ENCODE results near the gene TNFAIP8. TPM values are rescaled to one million over a fixed set of nuclear protein-coding genes. Genes with fewer than 3 reads are reported as not detected.
A peak's percentile ranks its signal among the peaks of the same experiment; 100 is the strongest.

TNFAIP8 gene
- total and polyA plus RNA-seq, 8 donors: 5.7 to 14.2 (median 8.4) TPM

DNA sequence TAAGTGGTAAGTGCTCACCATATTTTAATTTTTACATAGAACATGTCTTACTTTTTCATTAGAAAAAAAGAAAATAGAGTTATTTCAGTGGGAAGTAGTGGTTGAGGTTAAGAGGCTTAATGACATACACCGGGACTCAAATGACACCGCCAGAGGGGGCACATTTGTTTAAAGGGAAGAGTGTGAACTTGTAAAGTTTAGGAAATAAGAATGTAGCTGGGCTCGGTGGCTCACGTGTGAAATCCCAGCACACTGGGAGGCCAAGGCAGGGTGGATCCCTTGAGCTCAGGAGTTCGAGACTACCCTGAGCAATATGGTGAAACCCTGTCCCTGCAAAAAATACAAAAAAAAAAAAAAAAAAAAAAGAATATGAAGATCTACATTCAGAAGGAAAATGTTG lies 43.4 kb upstream of the TNFAIP8 start:
- 94 to 97% methylated on average over 5 of the region's 5 CpGs for WGBS, 2 donors
- TF ChIP-seq, protein P1, sequence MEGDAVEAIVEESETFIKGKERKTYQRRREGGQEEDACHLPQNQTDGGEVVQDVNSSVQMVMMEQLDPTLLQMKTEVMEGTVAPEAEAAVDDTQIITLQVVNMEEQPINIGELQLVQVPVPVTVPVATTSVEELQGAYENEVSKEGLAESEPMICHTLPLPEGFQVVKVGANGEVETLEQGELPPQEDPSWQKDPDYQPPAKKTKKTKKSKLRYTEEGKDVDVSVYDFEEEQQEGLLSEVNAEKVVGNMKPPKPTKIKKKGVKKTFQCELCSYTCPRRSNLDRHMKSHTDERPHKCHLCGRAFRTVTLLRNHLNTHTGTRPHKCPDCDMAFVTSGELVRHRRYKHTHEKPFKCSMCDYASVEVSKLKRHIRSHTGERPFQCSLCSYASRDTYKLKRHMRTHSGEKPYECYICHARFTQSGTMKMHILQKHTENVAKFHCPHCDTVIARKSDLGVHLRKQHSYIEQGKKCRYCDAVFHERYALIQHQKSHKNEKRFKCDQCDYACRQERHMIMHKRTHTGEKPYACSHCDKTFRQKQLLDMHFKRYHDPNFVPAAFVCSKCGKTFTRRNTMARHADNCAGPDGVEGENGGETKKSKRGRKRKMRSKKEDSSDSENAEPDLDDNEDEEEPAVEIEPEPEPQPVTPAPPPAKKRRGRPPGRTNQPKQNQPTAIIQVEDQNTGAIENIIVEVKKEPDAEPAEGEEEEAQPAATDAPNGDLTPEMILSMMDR (IDR thresholded peaks at IDR 0.05): no peak
- Histone ChIP-seq H3K9me3 (no peaks in the 10 kb centered on the region), H3K27me3 (no peaks in the 10 kb centered on the region), H3K4me1 (peaks cover 0 to 19% (median 4%) of the 10 kb centered on the region in 3 donors), H3K4me3 (no peak overlapping the region), H3K36me3 (no peaks in the 10 kb centered on the region), H3K27ac (no peak overlapping the region)
- ATAC-seq: no peak
- intact Hi-C loops (cut with DNase I): no loop called here
- DNase-seq: no peak
- FAIRE-seq: no peak

DNA sequence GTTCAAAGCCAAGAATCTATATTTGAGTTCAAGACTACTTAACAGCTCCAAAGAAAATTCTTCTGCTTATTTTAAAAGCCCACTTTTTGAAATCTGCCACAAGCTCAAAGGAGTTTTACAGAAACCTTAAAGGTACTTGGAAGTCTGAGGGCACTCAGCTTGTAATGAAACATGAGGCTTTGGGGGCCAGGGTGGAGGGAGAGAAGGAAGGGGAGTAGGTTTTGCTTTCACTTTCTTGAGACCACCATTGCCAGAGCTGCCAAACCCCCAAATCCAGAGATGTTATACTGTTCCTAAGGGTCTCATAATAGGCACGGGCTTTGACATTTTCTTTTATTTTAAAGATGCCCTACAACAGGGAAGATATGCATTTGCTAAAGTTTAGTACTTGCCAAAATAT lies 42.6 kb upstream of the TNFAIP8 start:
- no peaks in the 10 kb centered on the region for H3K9me3 ChIP-seq
- no peak overlapping the region for H3K4me3 ChIP-seq
- no peaks in the 10 kb centered on the region for H3K36me3 ChIP-seq
- H3K4me1 ChIP-seq: peaks cover 0 to 13% (median 0%) of the 10 kb centered on the region in 3 donors
- DNase-seq: no peak
- TF ChIP-seq, protein P1 (IDR thresholded peaks at IDR 0.05): no peak
- no peak for FAIRE-seq
- intact Hi-C loops (cut with DNase I): no loop called here
- WGBS, 2 donors: 83 to 97% methylated on average over 1 of the region's 1 CpG
- H3K27me3 ChIP-seq: no peaks in the 10 kb centered on the region
- no peak overlapping the region for H3K27ac ChIP-seq
- ATAC-seq: no peak

DNA sequence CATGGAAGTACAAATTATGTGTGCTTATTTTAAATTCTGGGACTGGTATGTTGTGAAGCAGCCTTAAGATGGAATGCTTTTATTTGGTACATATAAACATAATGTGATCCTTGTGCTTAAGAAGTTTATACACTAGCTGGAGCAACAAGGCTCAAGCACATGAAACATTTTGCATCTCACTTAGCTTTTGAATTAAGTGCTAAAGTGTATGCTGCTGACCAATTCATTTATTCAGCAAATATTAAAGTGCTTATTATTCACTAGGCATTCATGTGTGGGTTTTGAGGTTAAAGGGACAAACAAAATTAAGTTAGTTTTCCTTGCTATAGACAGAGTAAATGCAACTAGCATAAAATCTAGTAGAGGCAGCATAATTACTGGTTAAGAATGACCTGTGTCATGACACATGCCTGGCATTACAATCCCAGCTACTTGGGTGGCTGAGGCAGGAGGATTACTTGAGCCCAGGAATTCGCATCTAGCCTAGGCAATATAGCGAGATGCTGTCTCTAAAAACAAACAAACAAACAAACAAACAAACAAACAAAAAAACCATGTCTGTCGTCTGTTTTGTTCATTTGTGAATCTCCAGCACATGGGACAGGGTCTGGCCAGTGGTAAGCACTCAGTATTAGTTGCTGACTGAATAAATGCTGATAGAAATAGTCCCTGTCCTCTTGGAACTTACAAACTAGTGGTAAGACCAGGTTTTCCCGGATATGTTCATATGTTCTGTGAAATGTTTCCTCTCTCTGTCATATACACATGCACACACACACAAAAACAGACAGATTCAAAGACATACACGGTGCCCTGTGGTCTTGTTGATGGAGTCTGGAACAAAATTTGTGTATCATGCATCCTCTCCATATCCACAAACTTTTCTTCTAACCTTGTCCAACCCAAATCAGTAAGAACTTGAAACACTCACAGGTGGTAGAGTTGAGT lies 41.9 kb upstream of the TNFAIP8 start:
- H3K4me3 ChIP-seq: no peak overlapping the region
- TF ChIP-seq, protein P1 (IDR thresholded peaks at IDR 0.05): no peak
- intact Hi-C loops (cut with DNase I): no loop called here
- no peaks in the 10 kb centered on the region for H3K36me3 ChIP-seq
- H3K4me1 ChIP-seq: peaks cover 0 to 10% (median 0%) of the 10 kb centered on the region in 3 donors
- H3K9me3 ChIP-seq: no peaks in the 10 kb centered on the region
- DNase-seq (no peak), ATAC-seq (no peak), FAIRE-seq (no peak)
- H3K27ac ChIP-seq: no peak overlapping the region
- H3K27me3 ChIP-seq: no peaks in the 10 kb centered on the region
- WGBS, 2 donors: 72 to 82% methylated on average over 5 of the region's 5 CpGs

- H3K36me3 ChIP-seq: no peaks in the 10 kb centered on the region
- ATAC-seq (peak; percentile 62 to 85 (median 81)), FAIRE-seq (no peak), DNase-seq (peak in 1 of 6 donors; percentile 44)
- 4 to 6% methylated on average over 2 of the region's 2 CpGs for WGBS, 2 donors
- intact Hi-C loops (cut with DNase I): no loop called here
- peak overlapping the region in 1 of 4 donors; percentile 37 for H3K27ac ChIP-seq
- no peaks in the 10 kb centered on the region for H3K9me3 ChIP-seq
- H3K4me3 ChIP-seq: no peak overlapping the region
- TF ChIP-seq, protein P1 (IDR thresholded peaks at IDR 0.05): no peak
- H3K4me1 ChIP-seq: peaks cover 0 to 10% (median 0%) of the 10 kb centered on the region in 3 donors
- H3K27me3 ChIP-seq: no peaks in the 10 kb centered on the region
Measured at GRCh38 chr5:119315516-119315949, 40.3 kb upstream of the TNFAIP8 start.

GRCh38 chr5:119316086-119316485 lies 39.7 kb upstream of the TNFAIP8 start:
- Histone ChIP-seq H3K36me3 (no peaks in the 10 kb centered on the region), H3K9me3 (no peaks in the 10 kb centered on the region), H3K4me1 (peaks cover 0 to 10% (median 0%) of the 10 kb centered on the region in 3 donors), H3K27me3 (no peaks in the 10 kb centered on the region), H3K27ac (peak overlapping the region in 1 of 4 donors; percentile 37), H3K4me3 (no peak overlapping the region)
- FAIRE-seq (no peak), ATAC-seq (peak in 1 of 4 donors; percentile 7), DNase-seq (no peak)
- WGBS, 2 donors: 94 to 99% methylated on average over 8 of the region's 8 CpGs
- intact Hi-C loops (cut with DNase I): no loop called here
- TF ChIP-seq, protein P1 (IDR thresholded peaks at IDR 0.05): no peak
